Germinal center (tissue), 1 donor: ENCODE results near the gene SYT15B.
"Not testable (repeated sequence)": the region's sequence is repeated elsewhere in the genome, so short reads cannot be mapped to it uniquely, and the experiment has no call there.

Experiments used
- DNase-seq: peaks from one replicate; pipeline ENCODE4 v3.0.0; 2012; ENCODE audit warnings: mixed read lengths, low spot score

Gene SYT15B

DNA sequence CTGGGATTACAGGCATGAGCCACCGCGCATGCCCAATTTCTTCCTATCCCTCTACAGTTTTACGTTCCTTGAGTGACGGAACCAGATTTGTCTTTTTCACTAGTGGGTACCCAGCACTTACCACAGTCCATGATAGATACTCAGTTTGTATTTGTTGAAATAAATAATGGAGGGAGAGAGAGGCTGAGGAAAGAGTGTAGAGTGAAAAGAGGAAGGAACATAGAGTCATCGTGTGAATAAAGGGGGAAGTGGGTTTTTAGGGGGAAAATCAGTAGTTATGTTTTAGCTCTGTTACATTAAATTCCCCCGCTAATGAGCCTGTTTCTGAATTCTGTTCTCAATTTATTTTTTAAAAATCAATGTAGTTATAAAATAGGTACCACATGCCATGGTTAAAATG lies 37.7 kb downstream of the SYT15B start:
- DNase-seq, result not testable (repeated sequence)

DNA sequence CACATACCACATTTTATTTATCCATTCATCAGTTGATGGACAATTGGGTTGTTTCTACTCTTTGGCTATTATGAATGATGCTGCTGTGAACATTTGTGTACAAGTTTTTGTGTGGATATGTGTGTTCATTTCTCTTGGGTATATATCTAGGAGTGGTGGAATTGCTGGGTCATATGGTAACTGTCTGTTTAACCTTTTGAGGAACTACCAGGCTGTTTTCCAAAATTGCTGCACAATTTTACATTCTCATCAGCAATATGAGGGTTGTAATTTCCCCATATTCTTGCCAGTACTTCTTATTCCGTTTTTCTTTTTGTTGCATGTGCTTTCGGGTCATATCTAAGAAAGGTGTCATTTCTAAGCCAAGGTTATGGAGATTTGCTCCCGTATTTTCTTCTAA lies 38.3 kb downstream of the SYT15B start:
- DNase-seq, result not testable (repeated sequence)

DNA sequence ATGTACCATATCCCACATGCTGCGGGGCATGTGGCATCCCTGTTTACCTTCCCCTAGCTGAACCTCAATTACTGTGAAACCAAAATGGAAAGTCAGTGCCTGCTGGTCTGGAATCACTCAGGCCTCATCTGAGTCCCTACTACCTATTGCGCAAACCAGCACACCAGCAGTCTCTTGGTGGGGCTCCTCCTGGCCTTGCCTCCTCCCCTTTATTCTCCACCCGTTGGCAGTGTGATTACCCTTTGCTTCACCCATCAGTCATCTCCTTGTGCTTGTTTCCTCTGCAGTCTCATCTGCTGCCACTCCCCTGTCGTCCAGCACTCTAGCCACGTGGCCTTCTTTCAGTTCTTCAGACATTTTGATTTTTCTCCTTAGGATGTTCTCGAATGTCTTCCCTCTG lies 39.3 kb downstream of the SYT15B start:
- DNase-seq, result not testable (repeated sequence)

GRCh38 chr10:47723362-47723761 lies 40.0 kb downstream of the SYT15B start:
- DNase-seq, result not testable (repeated sequence)

- DNase-seq, result not testable (repeated sequence)
Observed at GRCh38 chr10:47717011-47717769, 46.2 kb downstream of the SYT15B start.
